ENCODE measurements around the gene FRMPD4.

Gene FRMPD4

GRCh38 chrX:12570859-12571501 lies 432.7 kb downstream of the FRMPD4 start:
- no peak for DNase-seq (ENCODE audit: low read depth, low spot score)
- no peak overlapping the region for H3K4me3 ChIP-seq (ENCODE audit: low read length)

- DNase-seq (ENCODE audit: low read depth, low spot score) = no peak
- H3K4me3 ChIP-seq (ENCODE audit: low read length) = no peak overlapping the region
Observed at GRCh38 chrX:12579311-12579710, 441.0 kb downstream of the FRMPD4 start.

GRCh38 chrX:12580548-12580947 lies 442.3 kb downstream of the FRMPD4 start:
- H3K4me3 ChIP-seq (ENCODE audit: low read length) = no peak overlapping the region
- DNase-seq (ENCODE audit: low read depth, low spot score) = no peak

- no peak for DNase-seq (ENCODE audit: low read depth, low spot score)
- no peak overlapping the region for H3K4me3 ChIP-seq (ENCODE audit: low read length)
Observed at GRCh38 chrX:12581546-12581945, 443.3 kb downstream of the FRMPD4 start.

GRCh38 chrX:12582649-12583048 lies 444.4 kb downstream of the FRMPD4 start:
- no peak overlapping the region for H3K4me3 ChIP-seq (ENCODE audit: low read length)
- no peak for DNase-seq (ENCODE audit: low read depth, low spot score)

GRCh38 chrX:12583543-12583942 lies 445.3 kb downstream of the FRMPD4 start:
- H3K4me3 ChIP-seq (ENCODE audit: low read length) = no peak overlapping the region
- no peak for DNase-seq (ENCODE audit: low read depth, low spot score)

- H3K4me3 ChIP-seq (ENCODE audit: low read length) = no peak overlapping the region
- no peak for DNase-seq (ENCODE audit: low read depth, low spot score)
Observed at GRCh38 chrX:12595720-12596119, 457.4 kb downstream of the FRMPD4 start.

GRCh38 chrX:12610079-12610478 lies 471.8 kb downstream of the FRMPD4 start:
- no peak for DNase-seq (ENCODE audit: low read depth, low spot score)
- no peak overlapping the region for H3K4me3 ChIP-seq (ENCODE audit: low read length)

- H3K4me3 ChIP-seq (ENCODE audit: low read length) = no peak overlapping the region
- no peak for DNase-seq (ENCODE audit: low read depth, low spot score)
Observed at GRCh38 chrX:12611471-12611870, 473.2 kb downstream of the FRMPD4 start.

- no peak overlapping the region for H3K4me3 ChIP-seq (ENCODE audit: low read length)
- no peak for DNase-seq (ENCODE audit: low read depth, low spot score)
Observed at GRCh38 chrX:12614266-12614665, 476.0 kb downstream of the FRMPD4 start.

GRCh38 chrX:12615061-12615460 lies 476.8 kb downstream of the FRMPD4 start:
- no peak for DNase-seq (ENCODE audit: low read depth, low spot score)
- H3K4me3 ChIP-seq (ENCODE audit: low read length) = no peak overlapping the region

GRCh38 chrX:12617241-12617640 lies 479.0 kb downstream of the FRMPD4 start:
- H3K4me3 ChIP-seq (ENCODE audit: low read length) = no peak overlapping the region
- no peak for DNase-seq (ENCODE audit: low read depth, low spot score)

- DNase-seq (ENCODE audit: low read depth, low spot score) = no peak
- H3K4me3 ChIP-seq (ENCODE audit: low read length) = no peak overlapping the region
Observed at GRCh38 chrX:12647230-12647629, 509.0 kb downstream of the FRMPD4 start.

GRCh38 chrX:12648995-12649394 lies 510.7 kb downstream of the FRMPD4 start:
- no peak for DNase-seq (ENCODE audit: low read depth, low spot score)
- no peak overlapping the region for H3K4me3 ChIP-seq (ENCODE audit: low read length)

GRCh38 chrX:12657433-12657832 lies 519.2 kb downstream of the FRMPD4 start:
- DNase-seq (ENCODE audit: low read depth, low spot score) = no peak

GRCh38 chrX:12657881-12658280 lies 519.6 kb downstream of the FRMPD4 start:
- no peak overlapping the region for H3K4me3 ChIP-seq (ENCODE audit: low read length)
- DNase-seq (ENCODE audit: low read depth, low spot score) = no peak

More at GRCh38 chrX:12657433-12657832, 519.2 kb downstream of the FRMPD4 start:
- H3K4me3 ChIP-seq (ENCODE audit: low read length) = no peak overlapping the region

GRCh38 chrX:12661464-12661863 lies 523.2 kb downstream of the FRMPD4 start:
- no peak for DNase-seq (ENCODE audit: low read depth, low spot score)
- H3K4me3 ChIP-seq (ENCODE audit: low read length) = no peak overlapping the region

- no peak for DNase-seq (ENCODE audit: low read depth, low spot score)
- no peak overlapping the region for H3K4me3 ChIP-seq (ENCODE audit: low read length)
Observed at GRCh38 chrX:12672367-12673106, 534.3 kb downstream of the FRMPD4 start.

GRCh38 chrX:12673487-12673886 lies 535.2 kb downstream of the FRMPD4 start:
- no peak overlapping the region for H3K4me3 ChIP-seq (ENCODE audit: low read length)
- no peak for DNase-seq (ENCODE audit: low read depth, low spot score)

GRCh38 chrX:12679522-12679921 lies 541.2 kb downstream of the FRMPD4 start:
- DNase-seq (ENCODE audit: low read depth, low spot score) = no peak
- no peak overlapping the region for H3K4me3 ChIP-seq (ENCODE audit: low read length)

- no peak overlapping the region for H3K4me3 ChIP-seq (ENCODE audit: low read length)
- no peak for DNase-seq (ENCODE audit: low read depth, low spot score)
Observed at GRCh38 chrX:12681047-12681446, 542.8 kb downstream of the FRMPD4 start.

Data from Jurkat, Clone E6-1 (cell line).